A549 (cell line): Measurements from ENCODE around the gene LARP1B.
"Not testable (repeated sequence)": the region's sequence is repeated elsewhere in the genome, so short reads cannot be mapped to it uniquely, and the experiment has no call there.

ENCODE experiments used
- BHLHE40 ChIP-seq: IDR thresholded peaks from 2 replicates; pipeline ENCODE4 v1.6.1; 2012; ENCODE audit warnings: low read depth, low read length, inconsistent platforms
- MAZ ChIP-seq: fragments of 150-350 bp; IDR thresholded peaks from 2 replicates; pipeline ENCODE4 v1.6.1; 2014; ENCODE audit warnings: antibody characterized with exemption, low read depth, low read length, borderline replicate concordance

DNA sequence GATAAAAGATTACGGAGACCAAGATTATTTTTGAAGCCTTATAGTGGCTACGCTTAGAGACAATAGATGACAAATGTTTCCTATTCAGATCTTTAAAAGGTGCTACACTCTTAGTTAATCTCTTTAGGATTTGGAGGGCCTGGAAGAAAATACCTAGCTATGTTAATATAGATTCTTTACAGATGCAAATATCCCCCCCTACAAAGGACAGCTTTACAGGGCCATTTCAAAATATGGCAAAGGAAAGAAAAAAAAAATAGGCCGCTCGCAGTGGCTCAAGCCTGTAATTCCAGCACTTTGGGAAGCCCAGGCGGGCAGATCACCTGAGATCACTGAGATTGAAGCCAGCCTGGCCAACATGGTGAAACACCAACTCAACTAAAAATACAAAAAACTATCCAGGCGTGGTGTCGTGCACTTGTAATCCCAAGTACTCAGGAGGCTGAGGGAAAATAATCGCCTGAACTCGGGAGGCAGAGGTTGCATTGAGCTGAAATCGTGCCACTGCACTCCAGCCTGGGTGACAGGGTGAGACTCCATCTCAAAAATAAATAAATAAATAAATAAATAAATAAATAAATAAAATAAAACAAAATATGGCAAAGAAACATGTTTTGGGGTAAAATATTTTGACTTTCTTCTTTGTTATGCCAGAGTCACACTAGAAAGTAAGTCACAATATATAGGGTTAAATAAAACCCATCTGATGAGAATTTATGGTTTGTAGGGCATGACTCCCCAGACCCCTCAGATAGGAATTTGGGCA lies 5.5 kb upstream of the LARP1B start:
- not testable (repeated sequence) for TF ChIP-seq MAZ, BHLHE40
